ENCODE data around the gene KCNK15. TPM values are rescaled to one million over a fixed set of nuclear protein-coding genes. Genes with fewer than 3 reads are reported as not detected.
A peak's percentile ranks its signal among the peaks of the same experiment; 100 is the strongest.

KCNK15 gene
- total RNA-seq, 1 experiment from 2014 or later, result 0.33 TPM

DNA sequence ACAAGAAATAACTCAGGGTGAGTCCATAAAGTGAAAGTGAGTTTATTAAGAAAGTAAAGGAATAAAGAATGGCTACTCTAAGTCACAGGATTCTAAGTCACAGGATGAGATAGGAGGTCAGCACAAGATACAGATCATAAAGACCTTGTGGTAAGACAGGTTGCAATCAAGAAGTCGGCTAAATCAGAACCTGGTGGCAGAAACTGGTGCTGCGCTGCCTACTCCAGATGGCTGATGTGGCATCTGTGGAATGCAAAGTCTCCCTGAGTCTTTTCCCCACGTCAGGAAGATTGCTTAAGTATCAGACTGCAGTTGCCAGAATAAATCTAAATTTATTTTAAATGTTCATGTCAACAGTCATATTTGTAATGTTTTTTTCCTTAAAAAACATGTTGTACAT, 10.7 kb upstream of the KCNK15 start:
- no peaks in the 10 kb centered on the region for H3K79me1 ChIP-seq (ENCODE audit: insufficient read depth, low read depth, low read length, poor library complexity, severe bottlenecking)
- TF ChIP-seq, protein P1, sequence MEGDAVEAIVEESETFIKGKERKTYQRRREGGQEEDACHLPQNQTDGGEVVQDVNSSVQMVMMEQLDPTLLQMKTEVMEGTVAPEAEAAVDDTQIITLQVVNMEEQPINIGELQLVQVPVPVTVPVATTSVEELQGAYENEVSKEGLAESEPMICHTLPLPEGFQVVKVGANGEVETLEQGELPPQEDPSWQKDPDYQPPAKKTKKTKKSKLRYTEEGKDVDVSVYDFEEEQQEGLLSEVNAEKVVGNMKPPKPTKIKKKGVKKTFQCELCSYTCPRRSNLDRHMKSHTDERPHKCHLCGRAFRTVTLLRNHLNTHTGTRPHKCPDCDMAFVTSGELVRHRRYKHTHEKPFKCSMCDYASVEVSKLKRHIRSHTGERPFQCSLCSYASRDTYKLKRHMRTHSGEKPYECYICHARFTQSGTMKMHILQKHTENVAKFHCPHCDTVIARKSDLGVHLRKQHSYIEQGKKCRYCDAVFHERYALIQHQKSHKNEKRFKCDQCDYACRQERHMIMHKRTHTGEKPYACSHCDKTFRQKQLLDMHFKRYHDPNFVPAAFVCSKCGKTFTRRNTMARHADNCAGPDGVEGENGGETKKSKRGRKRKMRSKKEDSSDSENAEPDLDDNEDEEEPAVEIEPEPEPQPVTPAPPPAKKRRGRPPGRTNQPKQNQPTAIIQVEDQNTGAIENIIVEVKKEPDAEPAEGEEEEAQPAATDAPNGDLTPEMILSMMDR (conservative IDR thresholded peaks at IDR 0.05), result peak; percentile 42
- H4K5ac ChIP-seq (ENCODE audit: insufficient read length, low read depth, low read length), result no peak overlapping the region
- no peak overlapping the region for H3K27ac Mint-ChIP-seq
- H3K23ac ChIP-seq (ENCODE audit: insufficient read length, low read depth, low read length), result no peak overlapping the region
- H2AFZ ChIP-seq (ENCODE audit: low read length), result no peak overlapping the region
- H3K9ac ChIP-seq (ENCODE audit: extremely low read depth, insufficient read length, low read length), result no peak overlapping the region
- H3K9me3 ChIP-seq (ENCODE audit: control insufficient read depth, low read depth, low read length), result no peaks in the 10 kb centered on the region
- peaks cover 19 to 26% of the 10 kb centered on the region in 2 experiments for H3K4me1 Mint-ChIP-seq
- H2AK5ac ChIP-seq (ENCODE audit: insufficient read length, low read length), result no peak overlapping the region
- no peaks in the 10 kb centered on the region for H4K20me1 ChIP-seq (ENCODE audit: control insufficient read depth, insufficient read depth, insufficient read length)
- no peak overlapping the region for H3K4me3 Mint-ChIP-seq
- no peak overlapping the region for H2BK120ac ChIP-seq (ENCODE audit: low read depth, low read length, poor library complexity, severe bottlenecking)
- H3K79me2 ChIP-seq (ENCODE audit: insufficient read depth, low read length), result no peaks in the 10 kb centered on the region
- H3K14ac ChIP-seq (ENCODE audit: insufficient read depth, low read length), result no peak overlapping the region
- no peak overlapping the region for H3K18ac ChIP-seq (ENCODE audit: insufficient read length, low read depth, low read length)
- H3K56ac ChIP-seq (ENCODE audit: insufficient read length, low read depth, low read length), result no peak overlapping the region
- H3K4me2 ChIP-seq (ENCODE audit: insufficient read depth, insufficient read length, low read length), result no peak overlapping the region
- no CpG with 5 or more reads among the region's 3 CpGs for WGBS (ENCODE audit: extremely low coverage, insufficient read length, low lambda C conversion rate)
- H3K36me3 Mint-ChIP-seq (ENCODE audit: insufficient read depth in 1 of 3, low read depth in 3 of 3), result peaks cover 2 to 4% (median 2%) of the 10 kb centered on the region in 3 experiments; a peak in 2 of 7 replicates
- H3T11ph ChIP-seq (ENCODE audit: low read length), result no peak overlapping the region
- H4K91ac ChIP-seq (ENCODE audit: insufficient read length, low read depth, low read length), result no peak overlapping the region
- H3K27ac ChIP-seq (ENCODE audit: insufficient read length, low read depth, low read length), result no peak overlapping the region
- no peak overlapping the region for H2BK15ac ChIP-seq (ENCODE audit: low read depth, low read length)
- H3K9me3 Mint-ChIP-seq, result no peaks in the 10 kb centered on the region; a peak in 1 of 5 replicates
- no peak overlapping the region for H2BK20ac ChIP-seq (ENCODE audit: low read depth, low read length, poor library complexity, severe bottlenecking)
- H3K27me3 ChIP-seq (ENCODE audit: insufficient read depth, low read length), result no peaks in the 10 kb centered on the region
- H3K23me2 ChIP-seq (ENCODE audit: insufficient read length, low read depth, low read length, poor library complexity, severe bottlenecking), result no peaks in the 10 kb centered on the region
- no peaks in the 10 kb centered on the region for H3K4me1 ChIP-seq (ENCODE audit: insufficient read depth, low read length)
- H2BK12ac ChIP-seq (ENCODE audit: insufficient read length, low read depth, low read length), result no peak overlapping the region
- H3K4ac ChIP-seq (ENCODE audit: low read depth, low read length), result no peak overlapping the region
- no peak overlapping the region for H2BK5ac ChIP-seq (ENCODE audit: insufficient read length, low read length)
- H3K27me3 Mint-ChIP-seq (ENCODE audit: low read depth), result no peaks in the 10 kb centered on the region; the same call in 1 of the 2 replicates
- no peak overlapping the region for H4K8ac ChIP-seq (replicated peaks; ENCODE audit: insufficient read length, low read depth, low read length)
- no peak for DNase-seq
